DND-41 (cell line): ENCODE results near the gene RAI1.

Source experiments
- ATAC-seq: fragments of 200-7000 bp; cut with Tn5 transposase; 3 replicates; pipeline ENCODE4 v1.9.1; 2021; ENCODE audit warnings: low read depth; ENCODE audit not compliant: insufficient read depth
- DNase-seq: peaks from one replicate; pipeline ENCODE4 v3.0.0-alpha.2; 2020
- H2AFZ ChIP-seq: 2 replicates; pipeline ENCODE4 v1.6.0; 2012; ENCODE audit warnings: low read depth, low read length
- H3K27ac ChIP-seq: 2 replicates; pipeline ENCODE4 v1.5.1; 2012; ENCODE audit warnings: low read length, inconsistent platforms
- H3K27me3 ChIP-seq: fragments of 200-600 bp; sonication (generic); 2 replicates; pipeline ENCODE4 v1.6.0; 2012; ENCODE audit warnings: low read length, mild to moderate bottlenecking, inconsistent platforms; ENCODE audit not compliant: insufficient read depth, poor library complexity
- H3K36me3 ChIP-seq: 2 replicates; pipeline ENCODE4 v1.5.1; 2012; ENCODE audit warnings: low read length, inconsistent platforms; ENCODE audit not compliant: insufficient read depth
- H3K4me1 ChIP-seq: 2 replicates; pipeline ENCODE4 v1.5.1; 2012; ENCODE audit warnings: mild to moderate bottlenecking, low read length; ENCODE audit not compliant: insufficient read depth
- H3K4me2 ChIP-seq: 2 replicates; pipeline ENCODE4 v1.6.0; 2012; ENCODE audit warnings: mild to moderate bottlenecking, moderate library complexity, low read length, inconsistent platforms; ENCODE audit not compliant: insufficient read depth
- H3K4me3 ChIP-seq, 2 experiments: fragments of 200-600 bp in 1 of 2; shearing (Covaris generic) in 1 of 2; 2 replicates each; pipeline ENCODE4 v1.5.1; 2012 to 2016; ENCODE audit warnings: inconsistent platforms in 2 of 2, low read length in 2 of 2, mild to moderate bottlenecking in 2 of 2, low read depth in 1 of 2, moderate library complexity in 1 of 2
- H3K79me2 ChIP-seq: 2 replicates; pipeline ENCODE4 v1.6.0; 2012; ENCODE audit warnings: low read length, inconsistent platforms; ENCODE audit not compliant: insufficient read depth
- H3K9ac ChIP-seq: 2 replicates; pipeline ENCODE4 v1.6.0; 2012; ENCODE audit warnings: low read depth, mild to moderate bottlenecking, inconsistent platforms, low read length, moderate library complexity
- H3K9me3 ChIP-seq: 2 replicates; pipeline ENCODE4 v1.5.1; 2012; ENCODE audit warnings: low read length, moderate library complexity, mild to moderate bottlenecking, inconsistent platforms; ENCODE audit not compliant: insufficient read depth, severe bottlenecking
- H4K20me1 ChIP-seq: 2 replicates; pipeline ENCODE4 v1.6.0; 2012; ENCODE audit warnings: low read length; ENCODE audit not compliant: insufficient read depth
- CTCF ChIP-seq: IDR thresholded peaks from 2 replicates; pipeline ENCODE4 v1.5.1; 2012; ENCODE audit warnings: borderline replicate concordance, low read length, moderate library complexity, mild to moderate bottlenecking; ENCODE audit not compliant: poor library complexity, severe bottlenecking; ENCODE audit errors: extremely low read depth
- EZH2 ChIP-seq: IDR thresholded peaks from 3 replicates; pipeline ENCODE4 v1.6.1; 2012; ENCODE audit warnings: borderline replicate concordance, low read depth, mild to moderate bottlenecking, moderate library complexity, low read length, inconsistent platforms; ENCODE audit not compliant: severe bottlenecking

Gene RAI1

GRCh38 chr17:17767154-17767869 lies 86.1 kb downstream of the RAI1 start:
- Histone ChIP-seq H3K9ac (no peak overlapping the region), H3K27me3 (no peaks in the 10 kb centered on the region), H4K20me1 (peaks cover 91% of the 10 kb centered on the region), H3K4me2 (no peak overlapping the region), H3K9me3 (no peaks in the 10 kb centered on the region), H3K79me2 (peaks cover 97% of the 10 kb centered on the region), H3K27ac (no peak overlapping the region), H3K4me3 (no peak overlapping the region), H3K36me3 (peaks cover 29% of the 10 kb centered on the region), H2AFZ (no peak overlapping the region), H3K4me1 (no peaks in the 10 kb centered on the region)
- TF ChIP-seq CTCF (no peak), EZH2 (no peak)
- no peak for DNase-seq
- ATAC-seq, result no peak

- Histone ChIP-seq H3K36me3 (peaks cover 28% of the 10 kb centered on the region), H3K4me1 (no peaks in the 10 kb centered on the region), H3K9ac (no peak overlapping the region), H3K4me3 (no peak overlapping the region), H3K9me3 (no peaks in the 10 kb centered on the region), H3K27me3 (no peaks in the 10 kb centered on the region), H2AFZ (no peak overlapping the region), H3K27ac (no peak overlapping the region), H4K20me1 (peaks cover 91% of the 10 kb centered on the region), H3K4me2 (no peak overlapping the region), H3K79me2 (peaks cover 96% of the 10 kb centered on the region)
- TF ChIP-seq EZH2 (no peak), CTCF (no peak)
- no peak for DNase-seq
- no peak for ATAC-seq
These were observed 86.7 kb downstream of the RAI1 start for GRCh38 chr17:17767887-17768418.

GRCh38 chr17:17768424-17769088 lies 87.3 kb downstream of the RAI1 start:
- no peak overlapping the region for H3K27ac ChIP-seq
- no peak overlapping the region for H3K9ac ChIP-seq
- H3K36me3 ChIP-seq, result peaks cover 23% of the 10 kb centered on the region
- DNase-seq, result no peak
- H3K9me3 ChIP-seq, result no peaks in the 10 kb centered on the region
- H2AFZ ChIP-seq, result no peak overlapping the region
- peaks cover 90% of the 10 kb centered on the region for H4K20me1 ChIP-seq
- no peaks in the 10 kb centered on the region for H3K27me3 ChIP-seq
- TF ChIP-seq EZH2 (no peak), CTCF (no peak)
- H3K4me2 ChIP-seq, result no peak overlapping the region
- H3K4me3 ChIP-seq, result no peak overlapping the region
- ATAC-seq, result no peak
- no peaks in the 10 kb centered on the region for H3K4me1 ChIP-seq
- H3K79me2 ChIP-seq, result peaks cover 96% of the 10 kb centered on the region
